Measurements from ENCODE around the gene AKAP8L.
A peak's percentile ranks its signal among the peaks of the same experiment; 100 is the strongest.

The AKAP8L gene

GRCh38 chr19:15332311-15332996, 86.3 kb downstream of the AKAP8L start, which contains the start of gene BRD4:
Gene BRD4, minus strand, starts transcription at chr19:15332539. Its CDS starts 59,440 bp downstream, at chr19:15273099.
- no peaks in the 10 kb centered on the region for H3K36me3 ChIP-seq (ENCODE audit: control insufficient read depth, insufficient read depth, low read length)
- H3K27ac ChIP-seq (ENCODE audit: low read depth, low read length): peak within 1 kb of the TSS; percentile 96
- no peaks in the 10 kb centered on the region for H3K27me3 ChIP-seq (ENCODE audit: control insufficient read depth, insufficient read depth, low read length)
- peaks cover 16% of the 10 kb centered on the region for H3K4me1 ChIP-seq (ENCODE audit: control insufficient read depth, insufficient read depth, low read length)
- peak within 1 kb of the TSS; percentile 96 for H3K4me3 ChIP-seq (ENCODE audit: low read depth, low read length)
- no peaks in the 10 kb centered on the region for H3K9me3 ChIP-seq (ENCODE audit: control insufficient read depth, insufficient read depth, low read length)
- peak within 1 kb of the TSS; percentile 92 for H3K9ac ChIP-seq (ENCODE audit: low read depth, low read length)

DNA sequence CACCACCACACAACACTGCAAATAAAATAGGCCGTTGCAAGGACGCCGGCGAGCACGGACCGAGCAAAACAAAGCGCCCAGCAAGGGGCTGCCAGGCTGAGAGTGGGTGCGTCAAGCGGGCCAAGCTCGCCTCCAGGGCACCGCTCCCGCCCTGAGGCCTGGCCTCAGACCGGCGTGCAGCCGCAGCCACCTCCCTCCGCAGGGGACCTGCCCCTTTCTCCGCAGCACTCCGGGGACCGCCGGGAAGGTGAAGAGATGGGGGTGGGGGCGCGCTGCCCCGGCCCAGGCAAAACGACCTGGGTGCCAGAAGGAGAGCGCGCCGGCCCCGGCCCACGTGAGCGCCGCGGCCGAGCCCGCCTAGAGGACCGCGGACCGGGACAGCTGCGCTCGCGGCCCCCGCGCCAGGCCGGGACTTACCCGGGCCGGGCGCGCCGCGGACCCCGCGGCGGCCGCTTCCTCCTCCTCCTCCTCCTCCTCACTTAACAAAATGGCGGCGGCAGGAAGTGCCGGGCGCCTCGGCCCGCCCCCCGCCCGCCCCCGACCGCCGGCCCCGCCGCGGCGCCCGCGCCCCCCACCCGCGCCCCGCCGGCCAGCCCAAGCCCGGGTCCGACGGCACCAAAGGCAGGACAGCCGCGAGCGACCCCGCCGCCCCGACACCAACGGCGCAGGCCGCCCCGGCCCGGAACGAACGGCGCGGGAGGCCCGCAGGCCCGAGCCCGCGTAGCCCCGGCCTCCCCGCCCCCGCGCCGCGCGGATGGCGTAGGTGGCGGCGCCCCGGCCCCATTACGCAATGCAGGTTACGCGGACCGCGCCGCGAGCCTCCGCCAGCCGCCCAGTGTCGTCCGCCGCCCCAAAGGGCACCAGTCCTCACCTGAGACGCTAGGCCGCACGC, 87.1 kb downstream of the AKAP8L start:
- Histone ChIP-seq H3K9ac (ENCODE audit: low read depth, low read length) (peak overlapping the region; percentile 92), H3K4me3 (ENCODE audit: low read depth, low read length) (peak overlapping the region; percentile 96), H3K36me3 (ENCODE audit: control insufficient read depth, insufficient read depth, low read length) (no peaks in the 10 kb centered on the region), H3K4me1 (ENCODE audit: control insufficient read depth, insufficient read depth, low read length) (peaks cover 16% of the 10 kb centered on the region), H3K9me3 (ENCODE audit: control insufficient read depth, insufficient read depth, low read length) (no peaks in the 10 kb centered on the region), H3K27me3 (ENCODE audit: control insufficient read depth, insufficient read depth, low read length) (no peaks in the 10 kb centered on the region), H3K27ac (ENCODE audit: low read depth, low read length) (peak overlapping the region; percentile 96)

- Histone ChIP-seq H3K9me3 (ENCODE audit: control insufficient read depth, insufficient read depth, low read length) (no peaks in the 10 kb centered on the region), H3K9ac (ENCODE audit: low read depth, low read length) (peak overlapping the region; percentile 92), H3K36me3 (ENCODE audit: control insufficient read depth, insufficient read depth, low read length) (no peaks in the 10 kb centered on the region), H3K27ac (ENCODE audit: low read depth, low read length) (peak overlapping the region; percentile 96), H3K4me1 (ENCODE audit: control insufficient read depth, insufficient read depth, low read length) (peaks cover 16% of the 10 kb centered on the region), H3K27me3 (ENCODE audit: control insufficient read depth, insufficient read depth, low read length) (no peaks in the 10 kb centered on the region), H3K4me3 (ENCODE audit: low read depth, low read length) (peak overlapping the region; percentile 96)
Measured at GRCh38 chr19:15330801-15331418, 87.9 kb downstream of the AKAP8L start.
